Cardiac septum (tissue), 1 donor: ENCODE data around the gene EPDR1. TPM values are rescaled to one million over a fixed set of nuclear protein-coding genes. Genes with fewer than 3 reads are reported as not detected.
"Not testable (repeated sequence)": the region's sequence is repeated elsewhere in the genome, so short reads cannot be mapped to it uniquely, and the experiment has no call there.

ENCODE experiments used
- DNase-seq: peaks from one replicate; pipeline ENCODE4 v3.0.0-alpha.2; 2020; ENCODE audit warnings: low spot score
- intact Hi-C: fragments of 100-400 bp; cut with DNase I; formaldehyde crosslinking; loops from one replicate; pipeline ENCODE4 v1.14.0; 2022
- total RNA-seq: library from RNA; stranded (reverse); fragmentation: NEBNext Ultra II Directional; extraction: Animal tissue kit (Norgen Biotek cat#: 25700); gene quantifications from one replicate; pipeline ENCODE4 v1.2.1, GENCODE V29; 2021
- donor health status: DM: no; HTN: no; CAD: no.

Gene EPDR1
- total RNA-seq, 1 donor from 2014 or later, result 38.7 TPM

DNA sequence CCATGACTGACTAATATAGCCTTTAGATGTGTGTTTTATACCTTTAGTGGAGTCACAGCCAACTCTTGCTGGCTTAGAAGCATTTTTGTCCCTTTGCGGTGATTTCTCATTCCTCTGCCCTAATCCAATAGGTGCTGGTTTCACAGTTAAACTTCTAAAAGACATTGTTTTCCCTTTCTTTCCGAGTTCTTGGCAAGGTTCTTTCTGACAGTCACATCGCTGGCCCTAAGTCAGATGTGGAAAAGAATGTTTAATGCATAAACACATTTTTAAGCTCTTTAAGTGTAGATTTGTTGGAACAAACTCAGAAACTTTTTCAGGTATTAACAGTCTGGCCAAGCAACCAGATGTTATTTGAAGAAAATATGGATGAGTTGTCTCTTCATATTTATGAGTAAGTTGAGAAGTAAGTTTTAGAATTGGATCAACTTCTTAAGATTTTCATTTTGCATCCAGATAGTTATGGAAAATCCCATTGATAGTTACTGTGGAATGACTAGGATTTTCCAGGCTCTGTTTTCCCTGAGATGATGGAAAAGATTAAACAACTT lies 4.1 kb downstream of the EPDR1 start:
- intact Hi-C loops, result loop anchor here (5.0 kb wide), 1 partner anchor 253 kb away; the partner anchor contains the start of gene STARD3NL
- DNase-seq, result no peak

DNA sequence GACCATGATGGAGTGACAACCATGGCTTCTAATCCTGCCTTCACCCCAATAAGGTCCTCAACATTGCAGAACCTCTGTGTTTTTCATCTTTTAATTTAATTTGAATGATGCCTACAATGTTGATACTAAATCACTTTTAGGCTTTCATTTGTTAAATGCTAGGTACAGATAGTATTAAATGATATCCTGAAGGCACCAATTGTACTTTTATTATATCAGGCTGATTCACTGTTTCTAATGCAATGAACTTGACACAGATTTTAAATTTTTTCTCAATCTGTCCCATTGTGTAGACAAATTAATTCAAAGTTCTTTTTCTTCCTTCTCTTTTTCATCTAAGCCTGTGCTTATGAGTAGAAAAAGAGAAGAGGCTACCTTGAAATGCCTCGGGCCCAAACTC lies 5.2 kb downstream of the EPDR1 start:
- no peak for DNase-seq
- intact Hi-C loops, result no loop called here

DNA sequence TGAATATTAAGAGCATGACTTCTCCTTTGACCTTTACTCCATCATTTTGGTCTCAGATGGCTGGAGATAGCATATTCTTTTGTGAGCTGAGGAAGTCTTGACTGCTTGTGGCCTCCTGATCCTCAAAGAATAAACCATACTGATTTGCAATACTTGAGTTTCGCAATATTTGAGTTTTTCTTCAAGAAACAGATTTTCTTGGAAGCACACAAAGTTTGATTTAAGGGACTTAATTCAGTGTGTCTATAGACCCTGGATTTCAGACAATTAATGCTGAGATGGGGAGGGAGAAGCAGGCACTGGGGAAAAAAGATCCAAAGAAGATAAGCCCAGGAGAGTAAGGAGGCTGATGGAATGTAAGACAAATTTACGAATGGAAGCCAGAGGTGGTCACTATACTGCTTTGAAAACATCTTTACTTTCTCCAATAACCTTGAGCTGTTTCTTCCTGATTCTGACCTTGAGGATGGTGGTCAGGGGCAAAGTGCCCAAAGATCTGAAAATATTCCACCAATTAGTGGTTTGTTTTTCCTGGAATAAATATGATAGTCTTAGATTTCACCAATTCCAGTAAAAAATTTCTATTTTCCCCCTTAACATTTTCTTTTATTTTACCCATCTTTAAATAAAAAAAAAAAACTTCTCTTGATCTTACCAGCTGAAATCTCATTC lies 7.5 kb downstream of the EPDR1 start:
- no peak for DNase-seq
- intact Hi-C loops, result no loop called here

DNA sequence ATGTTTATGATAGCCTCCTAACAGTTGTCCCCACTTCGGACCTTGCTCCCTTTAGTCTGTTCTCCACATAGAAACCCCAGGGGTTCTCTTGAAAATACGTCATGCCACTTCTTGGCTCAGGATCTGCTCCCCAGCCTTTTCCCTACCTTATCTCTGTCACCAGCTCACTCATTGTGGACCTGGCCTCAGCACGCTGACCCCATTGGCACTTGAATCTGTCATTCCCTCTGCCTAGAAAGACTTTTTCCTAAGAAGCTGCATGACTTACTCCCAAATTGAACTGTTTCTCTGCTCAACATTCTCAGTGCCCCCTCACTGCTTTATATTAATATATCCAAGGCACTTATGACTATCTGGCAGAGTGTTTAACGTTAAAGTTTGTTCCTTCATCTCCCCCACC lies 8.4 kb downstream of the EPDR1 start:
- no peak for DNase-seq
- intact Hi-C loops, result no loop called here

DNA sequence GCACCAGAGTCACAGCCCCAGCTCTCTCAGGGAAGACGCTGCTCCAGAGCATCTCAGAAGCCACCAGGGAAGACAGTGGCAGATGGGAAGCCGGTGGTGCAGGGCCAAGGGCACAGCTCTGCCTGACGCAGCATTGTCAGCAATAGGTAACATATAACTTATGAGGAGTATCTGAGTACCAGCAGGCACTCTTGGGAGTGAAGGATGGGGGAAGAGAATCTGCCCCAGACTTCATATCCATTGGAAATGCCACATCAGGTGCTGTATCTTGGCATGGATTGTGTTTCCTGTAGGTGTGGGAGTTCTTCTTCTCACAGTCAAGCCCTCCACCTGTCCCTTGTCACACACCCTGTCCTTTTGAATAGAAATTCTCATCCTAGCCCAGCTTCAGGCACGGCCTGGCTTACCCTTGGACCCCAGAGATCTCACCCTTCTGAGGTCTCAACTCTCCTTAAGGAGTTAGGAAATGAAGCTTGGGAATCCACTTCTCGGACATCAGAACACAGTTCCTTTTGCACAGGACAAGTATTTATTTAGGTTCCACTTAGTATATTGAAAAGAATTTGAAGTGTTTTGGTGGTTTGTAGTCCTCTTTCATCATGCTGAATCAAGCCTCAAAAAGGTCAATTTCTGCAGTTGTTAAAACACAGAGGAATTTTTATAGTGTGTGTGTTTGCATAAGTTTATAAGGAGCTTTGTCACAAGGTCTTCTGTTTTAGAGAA lies 9.9 kb downstream of the EPDR1 start:
- intact Hi-C loops, result no loop called here

DNA sequence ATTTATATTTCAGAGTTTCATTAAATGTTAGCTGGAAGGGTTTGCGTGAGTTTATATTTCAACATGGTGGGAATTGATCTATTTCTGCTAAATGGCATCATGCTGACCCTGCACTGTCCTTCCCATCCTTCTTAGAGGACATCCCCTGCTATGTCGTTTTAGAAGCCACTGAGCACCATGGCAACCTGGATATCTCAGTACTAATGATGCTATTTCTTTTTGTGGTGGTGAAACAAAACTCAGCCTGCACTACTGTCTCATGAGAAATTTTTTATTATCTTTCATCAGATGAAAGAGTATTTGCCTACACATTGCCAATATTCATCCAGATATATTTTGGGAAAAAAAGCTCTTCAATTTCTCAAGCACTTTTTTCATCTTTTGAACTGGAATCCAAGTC lies 12.1 kb downstream of the EPDR1 start:
- intact Hi-C loops, result no loop called here
- DNase-seq, result no peak

More for the DNA sequence above, 9.9 kb downstream of the EPDR1 start:
- DNase-seq, result no peak

DNA sequence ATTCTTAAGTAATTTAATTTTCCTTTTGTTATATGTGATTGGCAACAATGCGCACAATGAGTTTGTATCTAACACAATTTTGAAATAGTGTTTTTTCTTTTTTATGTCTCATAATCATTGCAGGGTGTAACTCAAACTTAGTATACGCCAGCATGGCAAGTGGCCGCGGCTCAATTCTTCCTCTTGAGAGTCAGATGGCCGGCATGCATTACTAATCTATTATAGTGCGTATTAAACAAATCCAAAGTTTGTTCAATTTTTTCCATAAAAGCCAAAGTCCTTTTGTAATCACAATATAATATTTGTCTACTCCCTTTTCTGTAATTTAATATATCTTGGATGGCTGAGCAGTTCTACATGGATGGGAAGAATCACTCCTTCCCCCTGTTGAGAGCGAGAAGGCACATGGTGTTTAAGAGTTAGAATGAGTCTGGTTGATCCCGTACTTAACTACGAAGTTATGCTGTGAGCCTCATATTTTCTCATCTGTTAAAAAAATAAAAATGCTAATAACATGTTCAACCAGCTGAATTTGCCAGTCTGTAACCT lies 12.7 kb downstream of the EPDR1 start:
- DNase-seq, result no peak
- intact Hi-C loops, result no loop called here

DNA sequence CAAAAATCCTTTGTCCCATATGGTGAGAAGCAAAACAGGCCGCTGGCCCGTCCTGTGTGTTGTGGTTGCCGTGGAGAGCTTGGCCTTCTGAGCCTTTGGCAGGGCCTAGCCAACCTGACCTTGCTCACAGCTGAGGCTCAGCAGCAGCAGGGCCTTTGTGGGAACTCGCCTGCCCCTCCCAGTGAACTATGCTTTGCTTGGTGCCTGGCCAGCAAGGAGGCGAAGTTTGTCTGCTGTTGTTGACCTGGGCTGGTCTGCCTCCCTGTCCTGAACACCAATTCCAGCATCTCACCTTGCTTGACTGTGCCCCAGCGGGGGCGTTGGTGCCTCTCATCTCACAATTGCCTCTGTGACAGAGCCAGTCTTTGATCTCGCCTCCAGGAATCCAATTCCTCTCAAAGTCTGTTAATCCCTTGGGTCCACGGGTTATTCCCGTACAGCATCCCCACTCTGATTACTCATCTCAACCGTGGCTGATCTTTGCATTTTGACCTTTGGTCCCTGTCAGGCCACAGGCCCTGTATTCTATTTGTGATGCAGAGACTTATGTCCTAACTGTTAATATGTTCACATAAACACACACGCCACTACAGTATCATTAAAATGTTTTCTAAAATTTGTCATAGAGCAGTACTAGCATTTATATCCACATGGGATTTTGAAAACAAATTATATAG lies 22.6 kb downstream of the EPDR1 start:
- DNase-seq, result peak; percentile 83
- intact Hi-C loops, result no loop called here

DNA sequence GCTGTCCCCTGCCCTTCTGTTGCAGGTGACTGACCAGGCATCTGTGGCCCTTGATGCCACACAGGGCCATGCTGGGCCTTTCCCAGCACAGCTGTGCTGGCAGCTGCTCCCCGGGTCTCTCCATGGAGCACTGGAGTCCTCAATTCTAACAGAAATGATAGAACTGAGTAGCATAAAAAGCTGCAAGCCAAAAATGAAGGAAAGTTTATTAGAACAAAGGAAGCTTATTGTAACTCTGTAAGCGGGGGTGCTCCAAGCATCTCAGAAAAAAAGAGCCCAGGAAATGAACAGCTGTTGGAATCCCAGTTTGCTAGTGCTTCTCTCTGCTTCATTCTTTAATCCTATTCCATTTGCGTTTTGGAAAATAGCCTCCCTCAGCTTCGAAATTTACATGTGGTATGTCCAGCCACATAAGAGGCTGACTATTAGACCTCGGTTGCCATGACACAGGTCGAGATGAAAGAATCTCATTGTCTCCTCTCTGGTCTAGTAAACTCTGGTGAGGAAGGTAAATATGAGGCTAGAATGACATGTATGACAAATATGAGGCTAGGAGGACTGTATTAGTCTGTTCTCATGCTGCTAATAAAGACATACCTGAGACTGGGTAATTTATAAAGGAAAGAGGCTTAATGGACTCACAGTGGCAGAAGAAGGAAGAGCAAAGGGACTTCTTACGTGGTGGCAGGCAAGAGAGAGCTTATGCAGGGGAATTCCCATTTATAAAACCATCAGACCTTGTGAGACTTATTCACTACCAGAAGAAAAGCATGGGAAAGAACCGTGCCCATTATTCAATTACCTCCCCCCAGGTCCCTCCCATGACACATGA lies 23.7 kb downstream of the EPDR1 start:
- DNase-seq, result no peak
- intact Hi-C loops, result no loop called here

DNA sequence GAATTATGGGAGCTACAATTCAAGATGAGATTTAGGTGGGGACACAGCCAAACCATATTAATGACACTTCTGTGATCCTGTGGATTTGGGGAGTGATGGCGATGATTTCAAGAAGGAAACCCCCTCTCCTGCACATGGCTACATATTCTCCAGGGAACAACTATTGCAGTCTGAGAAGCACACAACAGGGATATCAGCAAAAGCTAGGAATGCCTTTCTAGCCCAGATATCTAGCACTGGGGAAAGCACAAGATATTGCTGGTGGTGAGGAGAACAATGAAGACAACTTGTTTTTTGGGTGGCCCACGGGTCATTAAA lies 24.3 kb downstream of the EPDR1 start:
- no peak for DNase-seq
- intact Hi-C loops, result no loop called here

DNA sequence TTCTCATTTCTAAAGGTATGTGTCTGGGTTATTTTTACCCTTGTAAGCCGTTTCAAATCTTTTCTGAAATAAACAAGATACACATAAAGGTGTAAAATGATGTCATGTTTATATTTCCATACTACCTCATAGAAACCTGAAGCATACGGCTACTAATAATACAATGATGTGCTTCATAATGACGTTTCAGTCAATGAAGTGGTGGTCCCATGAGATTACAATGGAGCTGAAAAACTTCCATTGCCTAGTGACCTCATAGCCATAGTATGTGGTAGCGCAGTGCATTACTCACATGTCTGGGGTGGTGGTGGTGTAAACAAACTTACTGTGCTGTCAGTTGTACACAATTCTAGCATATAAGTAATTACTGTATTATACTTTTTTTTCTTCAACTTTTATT lies 24.9 kb downstream of the EPDR1 start:
- intact Hi-C loops, result no loop called here
- DNase-seq, result no peak

DNA sequence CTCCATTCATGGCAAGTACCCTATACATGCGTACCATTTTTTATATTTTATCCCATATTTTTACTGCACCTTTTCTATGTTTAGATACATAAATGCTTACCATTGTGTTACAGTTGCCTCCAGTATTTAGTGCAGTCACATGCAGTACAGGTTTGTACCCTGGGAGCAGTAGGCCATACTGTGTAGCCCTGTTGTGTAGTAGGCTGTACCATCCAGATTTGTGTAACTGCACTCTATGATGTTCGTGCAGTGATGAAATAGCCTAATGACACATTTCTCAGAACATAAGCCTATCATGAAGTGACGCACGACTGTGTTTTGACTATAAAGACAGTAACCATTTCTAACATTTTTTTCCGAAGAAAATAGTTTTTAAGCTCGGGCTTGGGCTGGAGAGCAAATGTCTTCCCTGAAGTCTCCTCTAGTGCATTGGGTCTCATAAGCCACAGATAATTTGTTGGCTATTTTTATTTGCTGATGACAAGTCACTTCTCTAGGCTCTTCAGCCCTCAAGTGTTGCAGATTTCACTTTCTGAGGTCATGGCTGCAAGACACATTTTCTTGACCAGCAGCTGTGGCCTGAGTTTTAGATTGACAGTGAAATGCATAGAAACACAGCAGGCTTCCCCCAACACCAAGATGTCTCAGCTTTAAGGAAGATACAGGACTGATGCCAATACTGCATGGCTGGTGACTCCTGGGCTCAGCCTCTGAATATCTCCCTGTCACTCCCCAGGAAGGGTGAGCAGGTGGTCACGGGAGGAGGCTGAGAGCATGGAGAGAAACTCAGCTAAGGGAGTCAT lies 26.9 kb downstream of the EPDR1 start:
- intact Hi-C loops, result no loop called here
- DNase-seq, result no peak

DNA sequence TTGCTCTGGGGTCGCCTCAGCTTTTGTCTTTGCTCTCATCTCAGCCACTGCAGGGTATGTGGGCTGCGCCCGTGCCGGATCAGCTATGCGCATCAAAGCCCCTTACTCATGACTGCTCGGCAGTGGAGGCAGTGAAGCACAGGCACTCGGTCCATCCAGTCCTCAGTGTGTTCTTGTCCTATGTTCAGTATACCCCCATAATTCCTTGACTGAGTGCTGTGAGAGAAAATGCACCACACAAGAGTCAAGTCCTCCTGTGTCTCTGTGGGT lies 27.4 kb downstream of the EPDR1 start:
- no peak for DNase-seq
- intact Hi-C loops, result no loop called here

DNA sequence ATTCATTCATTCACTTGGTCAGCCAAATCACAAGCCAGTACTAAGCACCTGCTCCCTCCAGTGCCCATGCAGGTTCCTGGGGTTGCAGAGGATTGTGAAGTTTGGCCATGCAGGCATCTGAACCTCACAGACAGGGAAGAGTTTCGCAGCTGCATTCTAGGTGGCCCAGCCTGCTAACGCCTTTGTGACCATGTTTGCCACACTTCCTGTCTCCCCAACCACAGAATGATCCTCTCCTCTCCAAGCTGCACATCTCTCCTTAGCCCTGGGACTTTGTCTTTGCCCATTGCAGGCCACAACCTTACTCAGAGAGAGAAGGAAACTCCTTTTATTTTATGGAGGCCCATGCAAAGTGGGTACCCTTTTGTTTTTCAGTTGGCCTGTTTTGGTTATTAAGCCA lies 31.8 kb downstream of the EPDR1 start:
- intact Hi-C loops, result no loop called here

DNA sequence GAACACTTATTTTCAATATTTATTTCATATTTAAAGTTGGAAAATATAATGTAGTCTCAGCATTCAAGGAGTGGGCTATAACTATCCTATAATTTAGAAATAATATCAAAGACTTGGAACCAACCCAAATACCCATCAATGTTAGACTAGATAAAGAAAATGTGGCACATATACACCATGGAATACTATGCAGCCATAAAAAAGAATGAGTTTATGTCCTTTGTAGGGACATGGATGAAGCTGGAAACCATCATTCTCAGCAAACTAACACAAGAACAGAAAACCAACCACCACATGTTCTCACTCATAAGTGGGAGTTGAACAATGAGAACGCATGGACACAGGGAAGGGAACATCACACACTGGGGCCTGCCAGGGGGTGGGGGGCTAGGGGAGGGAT lies 33.8 kb downstream of the EPDR1 start:
- DNase-seq, intact Hi-C loops: not testable (repeated sequence)

More for the DNA sequence above, 31.8 kb downstream of the EPDR1 start:
- no peak for DNase-seq

DNA sequence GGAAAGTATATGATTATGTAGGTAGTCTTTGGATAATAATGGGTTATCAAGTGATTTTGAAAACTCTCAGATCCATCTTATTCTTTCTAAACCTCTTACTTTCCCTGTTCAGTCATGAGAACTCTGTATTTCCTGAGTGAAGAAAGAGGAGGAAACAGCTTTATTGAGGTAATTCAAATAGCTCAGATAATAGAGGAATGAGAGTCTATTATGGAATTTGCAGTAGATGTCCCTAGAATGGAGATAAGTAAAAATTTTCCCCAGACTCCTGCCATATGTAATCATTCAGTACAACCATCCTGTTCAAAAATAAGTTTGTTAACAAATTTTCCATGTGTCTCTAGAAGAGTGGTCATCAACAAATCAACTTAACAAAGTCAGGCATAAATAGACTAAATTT lies 36.4 kb downstream of the EPDR1 start:
- intact Hi-C loops, result no loop called here
- DNase-seq, result no peak

DNA sequence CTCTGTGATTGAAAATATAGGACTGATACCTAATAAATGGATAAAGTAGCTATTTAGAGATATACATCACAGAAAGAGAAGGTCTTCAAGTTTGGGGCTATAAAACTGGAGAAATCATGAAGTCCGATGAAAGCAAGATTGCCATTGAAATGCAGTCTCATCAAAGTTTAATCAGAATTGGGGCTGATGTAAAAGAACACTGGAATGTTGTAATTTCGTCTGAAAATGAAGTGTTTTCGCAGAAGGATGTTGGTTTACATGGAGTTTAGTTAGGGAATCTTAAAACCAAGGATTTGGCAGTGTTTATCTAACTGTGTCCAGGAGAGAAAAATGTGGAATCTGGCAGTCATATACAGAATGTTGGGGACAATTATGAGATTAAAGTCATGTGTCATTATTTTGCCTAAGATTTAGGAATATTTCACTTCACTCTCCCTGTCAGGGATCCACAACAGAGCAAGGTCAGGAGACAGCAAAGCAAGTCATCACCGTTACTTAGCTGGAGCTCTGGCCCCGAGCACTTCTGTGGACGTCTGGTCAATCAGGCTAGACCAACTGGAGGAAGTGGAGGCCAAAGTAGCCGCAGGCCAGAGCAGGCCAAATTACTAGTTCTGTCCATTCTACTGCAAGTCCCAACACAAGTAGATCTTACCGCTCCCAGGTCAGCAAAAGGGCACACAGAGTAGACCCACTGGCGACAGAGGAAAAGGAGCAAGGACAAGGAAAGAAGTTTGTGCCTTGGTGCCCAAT lies 37.0 kb downstream of the EPDR1 start:
- intact Hi-C loops, result no loop called here
- DNase-seq, result no peak

DNA sequence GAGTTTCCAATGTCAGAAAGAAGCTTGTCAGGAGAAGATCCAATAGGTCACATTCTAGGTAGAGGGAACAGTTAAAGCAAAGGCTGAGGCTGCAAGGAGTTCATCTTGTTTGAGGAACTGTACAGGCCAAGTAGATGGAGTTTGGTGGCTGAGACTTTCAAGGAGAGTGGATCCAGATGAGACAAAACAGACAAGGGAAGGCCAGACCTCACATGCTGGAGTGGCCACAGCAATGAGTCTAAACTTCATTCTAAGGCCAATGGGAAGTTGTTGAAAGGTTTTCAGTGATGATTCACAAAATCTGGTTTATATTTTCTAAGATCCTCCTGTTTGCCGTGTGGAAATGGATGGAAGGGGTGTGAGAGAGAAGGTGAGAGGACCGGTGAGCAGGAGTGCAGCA lies 40.0 kb downstream of the EPDR1 start:
- intact Hi-C loops, result no loop called here
- no peak for DNase-seq
